GM19239 (cell line): ENCODE results near the gene ZNF652.
"Not testable (repeated sequence)": the region's sequence is repeated elsewhere in the genome, so short reads cannot be mapped to it uniquely, and the experiment has no call there.

Experiments used
- DNase-seq: peaks from one replicate; pipeline ENCODE4 v3.0.0; 2011; ENCODE audit warnings: low spot score; ENCODE audit not compliant: insufficient read length
- FAIRE-seq: peaks from 2 replicates; lab custom pipeline; 2011; peaks lifted over from hg19 to GRCh38; lab: Jason Lieb, UNC

Gene ZNF652

DNA sequence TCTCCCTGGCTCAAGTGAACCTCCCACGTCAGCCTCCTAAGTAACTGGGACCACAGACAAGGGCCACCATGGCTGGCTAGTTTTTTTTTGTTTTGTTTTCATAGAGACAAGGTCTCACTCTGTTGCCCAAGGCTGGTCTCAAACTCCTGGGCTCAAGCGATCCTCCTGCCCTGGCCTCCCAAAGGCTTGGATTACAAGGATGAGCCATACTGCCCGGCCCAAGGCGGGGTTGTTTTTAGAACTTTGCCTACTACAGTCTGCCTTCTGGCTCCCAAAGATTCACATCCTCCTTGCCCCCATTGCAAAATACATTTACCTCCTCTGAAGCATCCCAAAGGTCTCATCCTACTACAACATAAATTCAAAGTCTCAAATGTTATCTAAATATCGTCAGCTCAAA, 82.0 kb downstream of the ZNF652 start:
- no peak for FAIRE-seq
- no peak for DNase-seq

DNA sequence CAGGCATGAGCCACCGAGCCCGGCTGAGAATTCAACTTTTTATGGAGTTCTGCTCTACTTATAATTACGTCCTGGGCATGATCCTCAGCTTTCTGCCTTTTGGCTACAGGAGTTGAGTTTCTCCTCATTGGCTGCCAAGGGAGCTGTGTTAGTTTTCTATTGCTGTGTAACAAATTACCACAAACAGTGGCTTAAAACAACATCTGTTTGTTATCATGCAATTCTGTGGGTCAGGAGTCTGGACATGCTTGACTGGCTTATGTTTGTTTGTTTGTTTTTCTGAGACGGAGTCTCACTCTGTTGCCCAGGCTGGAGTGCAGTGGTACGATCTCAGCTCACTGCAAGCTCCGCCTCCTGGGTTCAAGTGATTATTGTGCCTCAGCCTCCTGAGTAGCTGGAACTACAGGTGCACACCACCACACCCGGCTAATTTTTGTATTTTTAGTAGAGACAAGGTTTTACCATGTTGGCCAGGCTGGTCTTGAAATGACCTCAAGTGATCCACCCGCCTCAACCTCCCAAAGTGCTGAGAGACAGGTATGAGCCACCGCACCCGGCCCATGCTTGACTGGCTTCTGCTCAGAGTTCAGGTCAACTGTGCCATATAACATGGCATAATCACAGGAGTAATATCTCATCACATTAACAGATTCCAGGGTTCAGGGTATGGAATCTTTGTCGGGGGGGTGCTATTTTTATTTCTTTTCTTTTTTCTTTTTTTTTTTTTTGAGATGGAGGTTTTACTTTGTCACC, 82.6 kb downstream of the ZNF652 start:
- not testable (repeated sequence) for FAIRE-seq, DNase-seq

DNA sequence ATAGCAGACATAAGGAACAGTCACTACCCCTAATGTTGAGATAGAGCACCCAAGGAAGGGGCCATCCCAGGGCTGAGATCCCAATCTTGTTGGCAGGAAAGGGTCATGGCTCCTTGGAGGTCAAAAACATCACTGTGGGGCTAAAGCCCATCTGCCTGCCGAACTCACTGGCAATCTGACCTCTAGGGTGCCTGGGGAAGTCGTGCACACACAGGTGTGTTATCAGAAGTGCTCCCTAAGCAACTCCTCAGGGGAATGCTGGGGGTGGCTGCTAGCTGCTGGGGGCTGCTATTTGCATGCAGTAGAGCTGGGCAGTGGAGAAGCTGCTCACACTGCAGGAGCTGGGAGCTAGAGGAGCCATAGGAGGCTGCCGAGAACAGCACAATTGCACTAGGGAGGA, 84.0 kb downstream of the ZNF652 start:
- DNase-seq (no peak), FAIRE-seq (no peak)

DNA sequence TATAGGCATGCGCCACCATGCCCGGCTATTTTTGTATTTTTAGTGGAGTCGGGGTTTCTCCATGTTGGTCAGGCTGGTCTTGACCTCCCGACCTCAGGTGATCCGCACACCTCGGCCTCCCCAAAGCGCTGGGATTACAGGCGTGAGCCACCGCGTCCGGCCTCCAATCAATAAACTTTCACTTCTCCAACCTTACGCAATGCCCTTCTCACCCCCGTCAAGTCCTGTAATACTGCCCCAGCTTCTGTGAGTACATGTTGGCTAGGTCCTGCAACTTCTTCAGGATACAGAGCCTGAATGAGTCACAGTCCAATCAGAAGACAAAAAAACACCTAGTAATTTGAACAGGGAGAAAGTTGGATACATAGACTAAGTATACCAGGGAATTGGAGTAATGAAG, 84.4 kb downstream of the ZNF652 start:
- FAIRE-seq = no peak
- DNase-seq = no peak

DNA sequence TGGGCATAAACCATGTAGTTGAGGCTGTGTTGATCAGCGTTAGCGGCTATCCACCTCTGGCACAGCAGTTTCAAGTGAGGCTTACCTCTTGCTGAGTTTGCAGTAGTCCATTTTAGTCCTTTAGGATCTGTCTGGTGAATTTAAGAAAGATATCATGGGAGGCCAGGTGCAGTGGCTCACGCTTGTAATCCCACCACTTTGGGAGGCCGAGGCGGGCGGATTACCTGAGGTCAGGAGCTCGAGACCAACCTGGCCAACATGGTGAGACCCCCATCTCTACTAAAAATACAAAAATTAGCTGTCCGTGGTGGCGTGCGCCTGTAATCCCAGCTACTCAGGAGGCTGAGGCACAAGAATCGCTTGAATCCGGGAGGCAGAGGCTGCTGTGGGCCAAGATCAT, 86.1 kb downstream of the ZNF652 start:
- not testable (repeated sequence) for FAIRE-seq, DNase-seq

DNA sequence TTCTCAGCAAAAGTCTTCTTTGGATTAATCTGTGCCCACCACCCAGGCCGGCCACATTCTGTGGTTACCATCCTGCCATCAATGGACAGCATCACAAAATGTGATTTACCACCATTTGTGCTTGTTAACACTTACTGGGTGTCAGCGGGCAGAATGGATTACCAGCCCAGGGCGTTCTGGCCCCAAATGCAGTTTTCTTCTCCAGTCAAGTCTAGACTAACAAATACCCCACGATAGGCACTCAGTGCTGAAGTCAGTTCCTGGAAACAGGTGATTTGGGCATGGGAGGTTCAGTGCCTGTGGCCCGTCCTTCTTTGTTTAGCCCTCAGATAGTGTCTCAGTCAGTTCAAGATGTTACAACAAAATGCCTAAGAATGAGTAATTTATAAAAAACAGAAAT, 92.7 kb downstream of the ZNF652 start:
- DNase-seq (no peak), FAIRE-seq (no peak)

DNA sequence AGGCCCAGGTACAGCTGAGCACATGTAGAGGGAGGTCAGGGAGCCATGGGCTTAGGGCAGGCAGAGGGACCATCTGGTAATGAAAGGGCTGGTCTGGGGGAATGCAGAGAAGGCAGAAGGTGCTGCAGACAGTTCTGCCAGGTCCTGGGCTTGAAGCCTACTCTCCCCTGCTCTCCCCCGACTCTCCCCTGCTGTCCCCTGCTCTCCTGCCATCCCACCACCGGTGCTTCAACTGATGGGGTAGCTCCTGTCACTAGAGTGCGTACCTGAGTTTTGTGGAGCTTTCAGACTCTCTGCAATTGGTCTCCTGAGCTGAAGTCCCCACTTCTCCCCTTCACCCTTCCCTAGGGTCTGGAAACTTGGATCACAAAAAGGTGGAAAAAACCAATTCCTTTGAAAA, 94.1 kb downstream of the ZNF652 start:
- FAIRE-seq (no peak), DNase-seq (no peak)

DNA sequence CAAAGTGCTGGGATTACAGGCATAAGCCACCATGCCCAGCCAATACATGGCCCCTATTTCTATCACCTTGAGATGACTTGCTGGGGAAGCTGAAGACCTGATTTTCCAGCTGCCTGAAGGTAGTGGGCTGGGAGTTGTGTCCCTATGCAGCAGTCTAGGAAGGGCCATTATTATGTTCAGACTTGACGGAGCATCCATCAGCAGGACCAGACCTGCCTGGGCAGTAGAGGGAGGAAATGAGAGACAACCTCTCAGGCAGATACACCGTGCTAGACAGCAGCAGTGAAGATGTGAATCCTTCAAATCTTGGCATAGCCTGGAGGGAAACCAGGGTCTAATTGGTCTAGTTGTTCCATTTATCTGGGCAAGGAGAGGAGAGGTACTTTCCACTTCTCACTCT, 95.8 kb downstream of the ZNF652 start:
- DNase-seq (no peak), FAIRE-seq (no peak)

DNA sequence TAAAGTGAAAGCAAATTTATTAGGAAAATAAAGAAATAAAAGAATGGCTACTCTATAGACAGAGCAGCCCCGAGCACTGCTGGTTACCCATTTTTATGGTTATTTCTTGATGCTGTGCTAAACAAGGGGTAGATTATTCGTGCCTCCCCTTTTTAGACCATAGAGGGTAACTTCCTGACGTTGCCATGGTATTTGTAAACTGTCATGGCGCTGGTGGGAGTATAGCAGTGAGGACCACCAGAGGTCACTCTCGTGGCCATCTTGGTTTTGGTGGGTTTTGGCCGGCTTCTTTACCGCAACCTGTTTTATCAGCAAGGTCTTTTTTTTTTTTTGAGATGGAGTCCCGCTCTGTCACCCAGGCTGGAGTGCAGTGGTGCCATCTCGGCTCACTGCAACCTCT, 100.5 kb downstream of the ZNF652 start:
- not testable (repeated sequence) for DNase-seq, FAIRE-seq

DNA sequence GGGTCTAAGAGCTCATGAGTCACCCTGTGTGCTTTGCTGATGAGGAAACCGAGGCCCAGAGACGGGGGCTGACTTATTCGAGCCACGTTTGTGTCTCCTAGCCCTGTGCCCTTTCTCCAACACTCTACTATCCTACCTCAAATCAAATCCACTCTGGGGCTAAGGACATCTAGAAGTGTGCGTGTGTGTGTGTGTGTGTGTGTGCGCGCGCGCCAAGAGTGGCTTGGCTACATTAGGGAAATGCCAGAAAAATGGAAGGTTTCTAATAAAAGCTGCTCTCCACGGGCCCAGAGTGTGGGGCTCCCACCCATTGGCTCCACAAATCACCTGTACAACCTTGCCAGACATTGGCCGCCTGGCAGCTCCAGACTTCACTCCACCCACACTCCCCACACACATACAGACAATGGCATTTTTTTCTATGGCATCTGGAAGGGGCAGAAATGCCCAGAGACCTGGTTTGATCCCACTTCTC, 101.2 kb downstream of the ZNF652 start:
- no peak for DNase-seq
- FAIRE-seq = no peak

DNA sequence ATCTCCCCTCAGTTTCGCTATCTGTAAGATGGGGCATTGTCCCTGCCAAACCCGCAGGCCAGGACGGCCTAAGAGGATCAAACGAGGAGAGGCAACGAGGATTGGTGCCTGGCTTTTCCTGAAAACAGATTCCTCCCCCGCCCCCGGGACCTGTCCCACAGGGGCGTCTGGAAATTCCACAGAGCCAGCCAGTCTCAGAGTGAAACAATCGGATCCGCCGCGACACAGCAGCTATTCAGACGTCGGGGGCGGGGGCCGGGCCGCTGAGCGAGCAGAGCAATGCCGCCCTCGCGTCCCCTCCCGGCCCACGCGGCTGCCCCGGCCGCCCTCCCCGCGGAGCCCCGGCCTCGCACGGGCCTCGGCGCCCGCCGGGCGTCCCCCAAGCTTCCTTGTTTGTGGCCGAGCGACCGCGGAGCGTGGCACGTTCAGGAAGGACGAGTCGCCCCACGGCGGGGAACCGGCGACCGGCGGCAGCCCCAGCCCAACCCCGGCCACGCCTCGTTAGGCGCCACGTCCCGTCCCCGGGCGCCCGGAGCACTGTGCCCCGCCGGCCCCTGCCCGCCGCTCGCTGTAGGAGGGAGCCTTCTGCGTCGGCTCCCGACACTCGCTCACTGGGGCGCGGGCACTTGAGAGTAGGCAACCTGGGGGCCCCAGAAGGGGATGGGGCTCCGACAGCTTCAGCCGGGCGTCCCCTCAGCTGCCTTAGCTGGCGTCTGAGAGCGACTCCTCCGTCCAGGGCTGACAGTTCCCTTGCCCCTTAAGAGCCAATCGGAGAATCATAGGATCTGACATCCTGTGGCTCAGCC, 101.8 kb downstream of the ZNF652 start:
- FAIRE-seq (no peak), DNase-seq (peak; percentile 48)

DNA sequence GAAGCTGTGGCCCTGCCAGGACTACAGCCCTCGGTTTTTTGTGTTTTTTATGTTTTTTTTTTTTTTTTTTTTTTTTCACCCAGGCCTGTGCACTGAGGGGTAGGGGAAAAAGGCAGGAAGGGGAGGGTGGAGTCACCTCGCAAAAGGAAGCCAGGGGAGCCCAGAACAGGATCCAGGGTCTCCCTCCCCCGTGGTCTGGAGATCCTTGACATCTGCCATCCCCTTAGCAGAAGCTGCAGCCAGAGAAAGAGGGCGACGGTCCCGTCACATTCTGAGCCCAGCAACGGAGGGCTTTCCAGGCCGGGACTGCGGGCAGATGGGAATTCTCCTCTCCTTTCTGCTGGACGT, 102.4 kb downstream of the ZNF652 start:
- no peak for FAIRE-seq

DNA sequence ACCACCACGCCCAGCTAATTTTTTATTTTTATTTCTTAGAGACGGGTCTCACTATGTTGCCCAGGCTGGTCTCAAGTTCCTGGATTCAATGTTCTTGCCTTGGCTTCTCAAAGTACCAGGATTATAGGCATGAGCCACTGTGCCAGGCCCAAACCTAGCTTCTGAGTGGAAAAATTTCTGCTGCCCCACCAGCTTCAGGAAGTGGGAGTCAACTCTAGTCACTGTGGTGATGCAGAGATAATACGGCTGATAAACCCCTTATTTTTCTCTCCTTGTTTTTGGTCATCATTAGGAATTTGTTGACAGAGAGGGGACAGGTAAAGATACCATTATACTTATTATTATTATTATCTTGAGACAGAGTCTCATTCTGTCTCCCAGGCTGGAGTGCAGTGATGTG, 103.7 kb downstream of the ZNF652 start:
- DNase-seq = no peak
- no peak for FAIRE-seq

More for the DNA sequence above, 102.4 kb downstream of the ZNF652 start:
- DNase-seq = no peak

DNA sequence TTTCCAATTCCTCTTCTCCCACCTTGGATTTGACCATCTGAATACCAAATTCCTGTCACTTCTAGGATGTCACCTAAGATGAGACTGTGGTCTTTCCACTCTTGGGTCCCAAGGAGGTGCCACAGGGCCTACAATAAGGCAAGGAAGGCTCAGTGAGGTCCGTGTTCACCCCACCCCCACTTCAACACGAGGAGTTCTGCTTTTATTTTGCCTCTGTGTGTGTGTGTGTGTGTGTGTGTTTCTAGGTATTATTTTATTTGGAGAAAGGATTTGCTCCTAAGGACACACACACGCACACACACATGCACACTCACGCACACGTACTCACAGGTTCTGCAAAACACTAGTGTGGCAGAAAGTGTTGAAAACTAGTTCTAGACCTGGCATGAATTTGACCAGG, 106.9 kb downstream of the ZNF652 start:
- no peak for FAIRE-seq
- no peak for DNase-seq

DNA sequence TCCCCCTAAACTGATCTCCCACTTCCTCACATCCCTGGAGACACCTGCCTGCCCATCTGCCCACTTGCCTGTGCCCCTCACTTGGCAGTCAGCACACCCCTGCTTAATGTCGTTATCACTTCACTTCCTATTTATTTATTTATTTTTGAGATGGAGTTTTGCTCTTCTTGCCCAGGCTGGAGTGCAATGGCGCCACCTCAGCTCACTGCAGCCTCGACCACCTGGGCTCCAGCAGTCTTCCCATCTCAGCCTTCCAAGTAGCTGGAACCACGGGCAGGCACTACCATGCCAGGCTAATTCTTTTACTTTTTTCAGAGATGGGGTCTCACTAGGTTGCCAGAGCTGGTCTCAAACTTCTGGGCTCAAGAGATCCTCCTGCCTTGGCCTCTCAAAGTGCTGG, 108.0 kb downstream of the ZNF652 start:
- no peak for DNase-seq

DNA sequence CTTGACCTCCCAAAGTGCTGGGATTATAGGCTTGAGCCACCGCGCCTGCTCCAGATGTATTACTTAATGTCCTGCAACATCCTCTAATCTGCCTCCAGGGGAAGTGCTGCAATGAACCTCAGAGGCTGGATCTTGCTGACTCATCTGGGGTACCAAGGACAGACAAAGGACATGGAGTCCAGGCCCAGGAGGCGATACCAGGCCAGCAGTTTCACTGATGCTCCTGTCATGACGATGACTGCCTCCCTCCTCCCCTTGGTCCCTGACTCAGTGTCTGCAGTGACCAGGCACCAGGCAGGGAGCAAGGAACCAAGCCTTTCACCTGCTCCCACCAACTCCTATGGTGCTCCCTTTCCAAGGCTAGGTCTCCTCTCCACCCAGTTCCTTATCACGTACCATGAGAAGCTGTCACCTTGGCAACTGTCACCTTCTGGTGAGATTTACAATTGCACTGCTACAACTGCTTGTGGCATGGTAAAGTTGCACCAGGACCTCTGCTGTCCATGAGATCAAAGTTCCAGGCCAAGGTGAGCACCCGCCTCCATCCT, 109.8 kb downstream of the ZNF652 start:
- DNase-seq (no peak), FAIRE-seq (no peak)

More for the DNA sequence above, 108.0 kb downstream of the ZNF652 start:
- no peak for FAIRE-seq

DNA sequence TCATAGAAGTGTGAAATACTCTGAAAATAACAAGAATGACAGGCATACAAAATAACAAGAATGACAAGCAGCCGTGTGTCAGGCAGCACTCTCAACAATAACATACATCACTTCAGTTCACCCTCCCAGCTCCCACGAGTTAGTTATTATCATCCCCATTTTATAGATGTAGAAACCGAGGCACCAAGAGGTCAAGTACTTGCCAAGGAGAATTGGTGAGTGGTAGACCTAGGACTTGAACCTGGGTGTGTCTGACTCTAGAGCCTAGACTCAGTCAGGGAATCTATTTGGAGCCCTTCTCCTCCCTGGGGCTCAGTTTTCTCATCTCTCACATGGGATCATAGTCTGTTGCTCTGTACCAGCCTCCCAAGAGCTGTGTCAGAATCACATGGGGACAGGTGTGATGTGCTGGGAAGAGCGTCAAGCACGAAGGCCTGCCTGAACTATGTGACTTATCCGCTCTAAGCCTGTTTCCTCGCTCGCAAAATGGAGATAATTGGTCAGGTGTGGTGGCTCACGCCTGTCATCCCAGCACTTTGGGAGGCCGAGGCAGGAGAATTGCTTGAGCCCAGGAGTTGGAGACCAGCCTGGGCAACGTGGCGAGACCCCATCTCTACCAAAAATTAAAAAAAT, 112.0 kb downstream of the ZNF652 start:
- DNase-seq = no peak
- FAIRE-seq = no peak

DNA sequence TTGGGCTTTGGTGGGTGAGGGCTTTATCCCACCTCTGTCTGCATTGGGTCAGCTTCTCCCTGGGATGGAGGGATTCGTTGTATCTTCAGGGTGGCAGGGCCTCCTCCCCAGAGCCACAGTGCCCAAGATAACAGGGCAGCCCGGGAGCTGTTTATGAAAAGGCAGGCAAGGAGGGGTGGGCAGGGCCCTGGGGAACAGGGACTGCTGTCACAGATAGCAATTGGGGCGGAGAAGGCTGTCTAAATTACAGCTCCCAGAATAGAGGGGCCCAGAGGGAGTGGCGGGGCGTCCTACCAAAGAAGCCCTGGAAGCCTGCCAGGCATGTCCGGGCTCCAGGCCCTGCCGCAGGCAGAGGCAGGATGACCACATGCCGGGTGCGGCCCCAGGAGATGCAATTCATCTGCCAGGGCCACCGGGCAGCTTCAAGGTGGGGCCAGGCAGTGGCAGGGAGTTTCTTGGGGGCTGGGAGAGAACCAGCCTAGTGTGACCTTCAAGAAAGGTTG, 112.7 kb downstream of the ZNF652 start:
- no peak for DNase-seq
- FAIRE-seq = no peak

DNA sequence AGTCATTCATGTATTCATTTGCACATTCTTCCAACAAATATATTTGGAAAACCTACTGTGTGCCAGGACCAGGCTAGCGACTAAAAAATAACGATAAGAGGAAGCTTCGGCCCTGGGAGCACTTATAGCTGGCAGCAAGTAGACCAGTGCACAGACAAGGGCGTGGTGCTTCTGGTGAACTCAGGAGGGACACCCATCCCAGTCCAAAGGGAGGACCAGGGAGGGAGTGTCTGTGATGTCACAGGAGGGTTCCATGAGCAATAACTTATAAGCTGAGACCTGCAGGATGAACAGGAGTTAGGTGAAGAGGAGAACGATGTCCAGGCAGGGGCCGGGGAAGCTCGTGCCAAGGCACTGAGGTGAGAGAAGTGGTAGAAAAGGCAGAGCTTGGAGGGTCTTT, 114.1 kb downstream of the ZNF652 start:
- DNase-seq = no peak
- FAIRE-seq = no peak

DNA sequence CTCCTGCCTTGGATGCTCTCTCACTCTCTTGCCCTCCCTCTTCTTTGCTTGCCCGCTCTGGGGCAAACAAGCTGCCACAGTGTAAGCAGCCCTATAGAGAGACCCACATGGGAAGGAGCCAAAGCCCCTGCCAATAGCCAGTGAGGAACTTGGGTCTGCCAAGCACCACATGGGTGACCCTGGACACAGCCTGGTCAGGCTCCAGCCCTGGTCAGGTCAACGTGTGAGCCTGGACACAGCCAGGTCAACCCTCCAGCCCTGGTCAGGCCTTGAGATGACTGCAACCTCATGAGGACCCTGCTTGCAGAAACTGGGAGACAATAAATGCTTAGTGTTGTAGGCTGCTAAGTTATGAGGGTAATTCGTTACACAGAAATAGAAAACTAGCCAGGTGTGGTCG, 117.2 kb downstream of the ZNF652 start:
- no peak for FAIRE-seq
- DNase-seq = no peak
